DND-41 (cell line): ENCODE data around the gene RTN1.

ENCODE experiments used
- ATAC-seq: fragments of 200-7000 bp; cut with Tn5 transposase; 3 replicates; pipeline ENCODE4 v1.9.1; 2021; ENCODE audit warnings: low read depth; ENCODE audit not compliant: insufficient read depth
- DNase-seq: peaks from one replicate; pipeline ENCODE4 v3.0.0-alpha.2; 2020
- H2AFZ ChIP-seq: 2 replicates; pipeline ENCODE4 v1.6.0; 2012; ENCODE audit warnings: low read depth, low read length
- H3K27ac ChIP-seq: 2 replicates; pipeline ENCODE4 v1.5.1; 2012; ENCODE audit warnings: low read length, inconsistent platforms
- H3K27me3 ChIP-seq: fragments of 200-600 bp; sonication (generic); 2 replicates; pipeline ENCODE4 v1.6.0; 2012; ENCODE audit warnings: low read length, mild to moderate bottlenecking, inconsistent platforms; ENCODE audit not compliant: insufficient read depth, poor library complexity
- H3K36me3 ChIP-seq: 2 replicates; pipeline ENCODE4 v1.5.1; 2012; ENCODE audit warnings: low read length, inconsistent platforms; ENCODE audit not compliant: insufficient read depth
- H3K4me1 ChIP-seq: 2 replicates; pipeline ENCODE4 v1.5.1; 2012; ENCODE audit warnings: mild to moderate bottlenecking, low read length; ENCODE audit not compliant: insufficient read depth
- H3K4me2 ChIP-seq: 2 replicates; pipeline ENCODE4 v1.6.0; 2012; ENCODE audit warnings: mild to moderate bottlenecking, moderate library complexity, low read length, inconsistent platforms; ENCODE audit not compliant: insufficient read depth
- H3K4me3 ChIP-seq, 2 experiments: fragments of 200-600 bp in 1 of 2; shearing (Covaris generic) in 1 of 2; 2 replicates each; pipeline ENCODE4 v1.5.1; 2012 to 2016; ENCODE audit warnings: inconsistent platforms in 2 of 2, low read length in 2 of 2, mild to moderate bottlenecking in 2 of 2, low read depth in 1 of 2, moderate library complexity in 1 of 2
- H3K79me2 ChIP-seq: 2 replicates; pipeline ENCODE4 v1.6.0; 2012; ENCODE audit warnings: low read length, inconsistent platforms; ENCODE audit not compliant: insufficient read depth
- H3K9ac ChIP-seq: 2 replicates; pipeline ENCODE4 v1.6.0; 2012; ENCODE audit warnings: low read depth, mild to moderate bottlenecking, inconsistent platforms, low read length, moderate library complexity
- H3K9me3 ChIP-seq: 2 replicates; pipeline ENCODE4 v1.5.1; 2012; ENCODE audit warnings: low read length, moderate library complexity, mild to moderate bottlenecking, inconsistent platforms; ENCODE audit not compliant: insufficient read depth, severe bottlenecking
- H4K20me1 ChIP-seq: 2 replicates; pipeline ENCODE4 v1.6.0; 2012; ENCODE audit warnings: low read length; ENCODE audit not compliant: insufficient read depth
- CTCF ChIP-seq: IDR thresholded peaks from 2 replicates; pipeline ENCODE4 v1.5.1; 2012; ENCODE audit warnings: borderline replicate concordance, low read length, moderate library complexity, mild to moderate bottlenecking; ENCODE audit not compliant: poor library complexity, severe bottlenecking; ENCODE audit errors: extremely low read depth
- EZH2 ChIP-seq: IDR thresholded peaks from 3 replicates; pipeline ENCODE4 v1.6.1; 2012; ENCODE audit warnings: borderline replicate concordance, low read depth, mild to moderate bottlenecking, moderate library complexity, low read length, inconsistent platforms; ENCODE audit not compliant: severe bottlenecking

RTN1 gene

DNA sequence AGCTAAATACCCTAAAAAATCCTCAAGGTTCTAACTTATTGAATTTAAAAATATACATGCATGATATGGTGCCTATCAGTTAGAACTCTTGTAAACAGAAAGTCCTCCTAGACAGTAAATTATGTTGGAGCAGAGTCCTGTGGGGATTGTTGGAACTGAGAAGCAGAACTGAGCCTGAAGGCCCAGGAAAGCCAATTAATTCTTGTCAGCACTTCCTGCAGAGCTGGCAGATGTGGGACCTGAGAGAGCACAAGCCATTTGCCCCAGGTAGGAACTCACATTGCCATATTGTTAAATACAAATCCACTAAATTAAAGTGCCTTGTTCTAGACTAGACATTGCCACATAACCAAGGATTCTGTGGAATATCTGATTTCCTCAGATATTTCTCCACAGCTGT, 117.1 kb downstream of the RTN1 start:
- H3K4me3 ChIP-seq: no peak overlapping the region
- no peaks in the 10 kb centered on the region for H3K36me3 ChIP-seq
- no peak overlapping the region for H3K9ac ChIP-seq
- no peaks in the 10 kb centered on the region for H3K79me2 ChIP-seq
- H3K9me3 ChIP-seq: no peaks in the 10 kb centered on the region
- TF ChIP-seq CTCF: no peak
- TF ChIP-seq EZH2: no peak
- H3K4me1 ChIP-seq: no peaks in the 10 kb centered on the region
- no peak overlapping the region for H2AFZ ChIP-seq
- ATAC-seq (no peak), DNase-seq (no peak)
- H3K4me2 ChIP-seq: no peak overlapping the region
- no peak overlapping the region for H3K27ac ChIP-seq
- peaks cover 3% of the 10 kb centered on the region for H3K27me3 ChIP-seq
- no peaks in the 10 kb centered on the region for H4K20me1 ChIP-seq

GRCh38 chr14:59751578-59751977, 119.0 kb downstream of the RTN1 start:
- Histone ChIP-seq H3K79me2 (no peaks in the 10 kb centered on the region), H2AFZ (no peak overlapping the region), H3K27ac (no peak overlapping the region), H3K4me1 (no peaks in the 10 kb centered on the region), H3K36me3 (no peaks in the 10 kb centered on the region), H3K9me3 (no peaks in the 10 kb centered on the region), H3K4me2 (no peak overlapping the region), H3K9ac (no peak overlapping the region), H3K27me3 (peaks cover 3% of the 10 kb centered on the region), H4K20me1 (no peaks in the 10 kb centered on the region), H3K4me3 (no peak overlapping the region)
- no peak for TF ChIP-seq CTCF
- TF ChIP-seq EZH2: no peak
- ATAC-seq: no peak
- DNase-seq: no peak

DNA sequence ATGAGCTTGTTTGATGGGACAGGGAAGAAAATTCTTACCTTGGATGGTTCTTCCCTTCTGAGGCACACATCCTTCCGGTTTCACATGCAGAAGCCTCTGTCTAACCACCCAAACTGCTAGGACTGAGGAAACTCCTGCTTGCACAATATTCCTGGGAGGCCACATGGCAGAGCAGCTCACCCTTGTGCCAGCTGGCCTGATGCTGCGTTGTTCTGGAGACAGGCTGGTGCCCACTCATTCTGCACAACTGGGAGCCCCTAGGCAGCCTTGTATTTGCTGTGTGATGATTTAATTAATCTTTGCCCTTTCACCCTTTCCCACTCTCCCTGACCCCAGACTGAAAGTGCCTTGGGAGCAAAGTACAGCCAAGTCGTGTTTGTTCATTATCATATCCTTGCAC, 130.8 kb downstream of the RTN1 start:
- DNase-seq: no peak
- Histone ChIP-seq H3K4me1 (no peaks in the 10 kb centered on the region), H3K79me2 (no peaks in the 10 kb centered on the region), H3K4me3 (no peak overlapping the region), H3K4me2 (no peak overlapping the region), H2AFZ (no peak overlapping the region), H3K36me3 (no peaks in the 10 kb centered on the region), H3K9me3 (no peaks in the 10 kb centered on the region), H3K27ac (no peak overlapping the region), H4K20me1 (no peaks in the 10 kb centered on the region), H3K9ac (no peak overlapping the region), H3K27me3 (no peaks in the 10 kb centered on the region)
- TF ChIP-seq EZH2 (no peak), CTCF (no peak)
- ATAC-seq: no peak

DNA sequence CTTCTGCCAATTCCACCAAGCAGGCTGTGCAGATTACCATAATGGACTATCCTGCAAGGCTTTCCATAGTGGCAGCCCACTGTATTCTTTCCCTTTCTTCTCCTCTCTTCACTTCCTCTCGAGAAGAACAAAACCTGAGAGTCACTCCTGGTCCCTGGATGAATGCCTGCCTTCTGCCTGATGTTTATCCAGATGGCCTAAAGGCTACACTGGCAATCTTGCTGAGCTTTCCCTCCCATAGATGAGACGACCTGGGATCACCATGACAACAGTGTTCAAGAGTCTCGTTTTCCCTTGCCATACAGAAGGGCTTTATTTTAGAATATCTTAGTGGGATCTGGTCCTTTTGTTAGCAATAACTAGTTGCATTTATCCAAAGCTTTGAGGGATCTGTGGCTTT, 142.3 kb downstream of the RTN1 start:
- Histone ChIP-seq H3K4me1 (no peaks in the 10 kb centered on the region), H3K4me3 (no peak overlapping the region), H3K79me2 (no peaks in the 10 kb centered on the region), H3K4me2 (no peak overlapping the region), H4K20me1 (no peaks in the 10 kb centered on the region), H3K9me3 (no peaks in the 10 kb centered on the region), H3K27ac (no peak overlapping the region), H3K9ac (no peak overlapping the region), H3K27me3 (no peaks in the 10 kb centered on the region), H2AFZ (no peak overlapping the region), H3K36me3 (no peaks in the 10 kb centered on the region)
- ATAC-seq: no peak
- TF ChIP-seq EZH2: no peak
- TF ChIP-seq CTCF: no peak
- no peak for DNase-seq
